ENCODE results near the gene ABAT. TPM values are rescaled to one million over a fixed set of nuclear protein-coding genes. Genes with fewer than 3 reads are reported as not detected.
"Not testable (repeated sequence)": the region's sequence is repeated elsewhere in the genome, so short reads cannot be mapped to it uniquely, and the experiment has no call there.

ABAT gene
- polyA plus RNA-seq, 5 donors: 35.0 to 41.4 (median 35.4) TPM

GRCh38 chr16:8739989-8740704 is 65.7 kb downstream of the ABAT start:
- no peak for DNase-seq

GRCh38 chr16:8740775-8741355 is 66.4 kb downstream of the ABAT start:
- no peak for DNase-seq

GRCh38 chr16:8741636-8742035 is 67.2 kb downstream of the ABAT start:
- DNase-seq: no peak

- DNase-seq: no peak
Observed at GRCh38 chr16:8742068-8742467, 67.7 kb downstream of the ABAT start.

GRCh38 chr16:8748944-8749343 is 74.5 kb downstream of the ABAT start:
- not testable (repeated sequence) for DNase-seq

GRCh38 chr16:8751481-8752311 is 77.3 kb downstream of the ABAT start:
- DNase-seq: no peak

- no peak for DNase-seq
Observed at GRCh38 chr16:8752706-8753105, 78.3 kb downstream of the ABAT start.

GRCh38 chr16:8753416-8754054 is 79.1 kb downstream of the ABAT start:
- DNase-seq: no peak

GRCh38 chr16:8756755-8757154 is 82.3 kb downstream of the ABAT start:
- no peak for DNase-seq

- DNase-seq: no peak
Observed at GRCh38 chr16:8758022-8758421, 83.6 kb downstream of the ABAT start.

- DNase-seq: no peak
Observed at GRCh38 chr16:8760021-8760420, 85.6 kb downstream of the ABAT start.

GRCh38 chr16:8761078-8761477 is 86.7 kb downstream of the ABAT start:
- DNase-seq: no peak

- no peak for DNase-seq
Observed at GRCh38 chr16:8762254-8762653, 87.8 kb downstream of the ABAT start.

GRCh38 chr16:8763083-8763482 is 88.7 kb downstream of the ABAT start:
- no peak for DNase-seq

- DNase-seq: no peak
Observed at GRCh38 chr16:8763899-8764298, 89.5 kb downstream of the ABAT start.

GRCh38 chr16:8764525-8765250 is 90.3 kb downstream of the ABAT start:
- DNase-seq: no peak

- DNase-seq: no peak
Observed at GRCh38 chr16:8767176-8767575, 92.8 kb downstream of the ABAT start.

GRCh38 chr16:8768283-8768682 is 93.9 kb downstream of the ABAT start:
- DNase-seq: no peak

GRCh38 chr16:8768692-8769091 is 94.3 kb downstream of the ABAT start:
- no peak for DNase-seq

GRCh38 chr16:8773537-8773936 is 99.1 kb downstream of the ABAT start:
- no peak for DNase-seq

GRCh38 chr16:8774208-8774607 is 99.8 kb downstream of the ABAT start:
- no peak for DNase-seq

GRCh38 chr16:8775359-8775758 is 100.9 kb downstream of the ABAT start:
- no peak for DNase-seq

All from right lung (tissue), 5 donors.